22Rv1 (cell line): ENCODE data around the gene CACNB4.

Source experiments
- H3K27ac ChIP-seq: fragments of 450-650 bp; 2 replicates; pipeline ENCODE4 v1.5.1; 2017
- CTCF ChIP-seq: fragments of 450-650 bp; IDR thresholded peaks from 2 replicates; pipeline ENCODE4 v1.5.1; 2017; ENCODE audit warnings: mild to moderate bottlenecking
- ZFX ChIP-seq: fragments of 450-650 bp; IDR thresholded peaks from 2 replicates; pipeline ENCODE4 v1.6.1; 2017; ENCODE audit warnings: antibody characterized with exemption, borderline replicate concordance

CACNB4 gene

GRCh38 chr2:151991010-151991409 lies 107.8 kb downstream of the CACNB4 start:
- H3K27ac ChIP-seq = no peak overlapping the region
- TF ChIP-seq CTCF (no peak), ZFX (no peak)

DNA sequence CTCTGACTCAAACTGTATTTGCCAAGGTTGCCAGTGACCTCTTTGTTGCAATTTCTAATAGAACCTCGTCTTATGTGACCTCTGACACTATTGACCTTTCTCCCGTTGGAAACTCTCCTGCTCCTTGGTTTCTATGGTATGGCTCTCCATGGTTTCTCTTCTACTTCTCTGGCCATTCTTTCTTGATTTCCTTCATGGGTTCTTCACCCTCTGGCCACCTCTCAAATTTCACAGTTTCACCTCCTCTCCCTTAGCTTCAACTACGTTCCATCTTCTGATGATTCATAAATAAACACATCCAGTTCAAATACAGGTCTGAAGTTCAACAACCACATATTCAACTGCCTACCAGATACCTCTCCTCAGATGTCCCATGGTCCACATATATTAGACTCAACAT lies 109.5 kb downstream of the CACNB4 start:
- H3K27ac ChIP-seq = no peak overlapping the region
- TF ChIP-seq ZFX (no peak), CTCF (no peak)

DNA sequence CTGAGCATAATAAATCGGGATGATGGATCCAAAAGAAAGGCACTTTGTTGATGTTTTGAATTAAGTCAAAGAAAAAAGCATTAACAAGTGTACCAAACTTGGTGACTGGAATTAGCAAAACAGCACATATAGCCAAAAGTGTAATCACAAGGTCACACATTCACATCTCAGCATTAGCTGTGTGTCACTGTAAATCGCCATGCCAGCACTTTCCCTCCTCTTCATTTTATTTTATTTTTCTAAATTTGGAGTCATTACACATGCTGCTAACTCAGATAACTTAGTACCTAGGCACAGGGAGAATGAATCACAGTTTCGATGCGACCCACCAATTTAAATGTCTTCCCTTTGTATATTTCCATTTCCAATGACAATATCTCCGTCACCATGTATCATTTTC lies 111.4 kb downstream of the CACNB4 start:
- no peak overlapping the region for H3K27ac ChIP-seq
- TF ChIP-seq ZFX (no peak), CTCF (no peak)

- no peak overlapping the region for H3K27ac ChIP-seq
- no peak for TF ChIP-seq CTCF
- no peak for TF ChIP-seq ZFX
Measured at GRCh38 chr2:151984424-151985083, 114.3 kb downstream of the CACNB4 start.

DNA sequence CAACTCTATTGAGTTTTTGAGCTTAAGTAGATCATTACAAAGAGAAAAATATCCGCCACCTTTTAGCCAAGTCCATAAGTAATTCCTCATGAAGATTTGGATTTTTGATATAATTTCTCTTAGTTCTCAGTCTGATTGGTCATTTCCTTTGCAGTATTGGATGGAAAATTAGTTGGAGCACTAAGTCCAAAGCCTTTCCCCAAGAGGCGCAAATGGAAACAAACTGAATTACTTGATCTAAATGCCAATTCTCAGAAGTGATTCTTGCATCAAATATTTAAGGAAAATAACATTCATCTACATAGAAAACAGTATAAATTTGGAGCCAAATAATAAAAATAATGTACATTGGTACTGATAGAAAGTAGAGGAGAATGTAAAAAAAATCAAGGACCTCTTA lies 115.6 kb downstream of the CACNB4 start:
- H3K27ac ChIP-seq = no peak overlapping the region
- TF ChIP-seq CTCF (no peak), ZFX (no peak)

DNA sequence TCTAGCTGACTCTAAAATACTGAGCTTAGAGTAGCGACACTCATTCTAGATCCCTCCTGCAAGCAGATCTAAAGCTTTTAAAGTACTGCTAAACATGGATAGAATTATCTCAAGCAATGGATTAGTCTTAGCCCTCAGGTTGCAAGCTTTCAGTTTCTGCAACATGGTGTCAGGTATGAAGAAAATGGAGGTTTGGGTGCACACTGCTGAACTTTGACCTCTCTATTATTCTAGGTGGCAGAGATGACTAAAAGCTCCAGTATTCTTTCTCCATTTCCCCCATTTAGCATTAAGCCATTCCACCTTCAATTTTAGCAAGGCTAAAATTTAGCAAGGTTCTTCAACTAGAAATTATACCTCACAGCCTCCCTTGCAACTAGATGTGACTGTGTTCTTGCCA lies 117.0 kb downstream of the CACNB4 start:
- TF ChIP-seq ZFX (no peak), CTCF (no peak)
- no peak overlapping the region for H3K27ac ChIP-seq

DNA sequence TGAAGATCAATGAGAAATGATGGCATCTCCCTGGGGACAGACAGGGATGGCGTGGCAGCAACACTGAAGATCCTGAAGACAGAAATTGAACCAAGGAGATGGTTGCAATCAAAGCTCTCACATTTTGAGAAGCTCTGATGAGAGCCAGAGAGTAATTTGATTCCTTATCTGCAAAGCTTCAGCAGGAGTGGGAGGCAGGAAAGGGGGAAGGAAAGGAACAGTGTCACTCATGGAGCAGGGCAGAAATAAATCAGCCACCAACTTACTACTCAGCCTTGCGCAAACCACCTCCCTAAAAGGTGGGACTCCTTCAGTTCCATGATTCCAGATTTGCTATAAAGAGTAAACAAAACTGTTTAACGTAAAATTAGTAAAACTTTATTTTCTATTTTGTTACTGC lies 119.2 kb downstream of the CACNB4 start:
- no peak overlapping the region for H3K27ac ChIP-seq
- TF ChIP-seq CTCF (no peak), ZFX (no peak)
